ENCODE measurements around the gene GRAMD1A.

DNA sequence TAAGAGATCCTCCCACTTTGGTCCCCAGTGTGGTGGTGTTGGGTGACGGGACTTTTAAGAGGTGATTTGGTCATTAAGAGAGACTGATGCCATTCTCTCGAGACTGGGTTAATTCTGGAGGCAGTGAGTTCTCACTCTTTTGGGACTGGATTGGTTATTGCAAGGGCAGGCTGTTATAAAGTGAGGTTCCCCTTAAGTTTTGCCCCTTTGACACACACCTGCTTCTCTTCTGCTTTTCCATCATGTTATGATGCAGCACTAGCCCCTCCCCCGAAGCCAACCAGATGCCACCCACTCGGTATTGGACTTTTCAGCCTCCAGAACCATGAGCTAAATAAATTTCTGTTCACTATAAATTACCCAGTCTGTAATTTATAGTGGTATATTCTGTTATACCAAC is 16.3 kb upstream of the GRAMD1A start:
- TF ChIP-seq, protein P1, sequence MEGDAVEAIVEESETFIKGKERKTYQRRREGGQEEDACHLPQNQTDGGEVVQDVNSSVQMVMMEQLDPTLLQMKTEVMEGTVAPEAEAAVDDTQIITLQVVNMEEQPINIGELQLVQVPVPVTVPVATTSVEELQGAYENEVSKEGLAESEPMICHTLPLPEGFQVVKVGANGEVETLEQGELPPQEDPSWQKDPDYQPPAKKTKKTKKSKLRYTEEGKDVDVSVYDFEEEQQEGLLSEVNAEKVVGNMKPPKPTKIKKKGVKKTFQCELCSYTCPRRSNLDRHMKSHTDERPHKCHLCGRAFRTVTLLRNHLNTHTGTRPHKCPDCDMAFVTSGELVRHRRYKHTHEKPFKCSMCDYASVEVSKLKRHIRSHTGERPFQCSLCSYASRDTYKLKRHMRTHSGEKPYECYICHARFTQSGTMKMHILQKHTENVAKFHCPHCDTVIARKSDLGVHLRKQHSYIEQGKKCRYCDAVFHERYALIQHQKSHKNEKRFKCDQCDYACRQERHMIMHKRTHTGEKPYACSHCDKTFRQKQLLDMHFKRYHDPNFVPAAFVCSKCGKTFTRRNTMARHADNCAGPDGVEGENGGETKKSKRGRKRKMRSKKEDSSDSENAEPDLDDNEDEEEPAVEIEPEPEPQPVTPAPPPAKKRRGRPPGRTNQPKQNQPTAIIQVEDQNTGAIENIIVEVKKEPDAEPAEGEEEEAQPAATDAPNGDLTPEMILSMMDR (IDR thresholded peaks at IDR 0.05; ENCODE audit: insufficient read depth, low read depth, low read length), result no peak
- no peak for TF ChIP-seq EZH2 (IDR thresholded peaks at IDR 0.05; ENCODE audit: insufficient read depth, low read length)

Measured in astrocyte (in vitro differentiated cells and primary cell).